PC-3 (cell line): ENCODE results near the gene SKIC8. TPM values are rescaled to one million over a fixed set of nuclear protein-coding genes. Genes with fewer than 3 reads are reported as not detected.

Source experiments
- ATAC-seq: fragments of 200-7000 bp; cut with Tn5 transposase; 2 replicates; pipeline ENCODE4 v1.9.1; 2020; ENCODE audit warnings: mild to moderate bottlenecking, moderate library complexity
- BruUV-seq: library from RNA; stranded (reverse); fragments of 400-500 nt; replicated peaks from 2 replicates; lab custom pipeline; 2021; lab: Mats Ljungman, UMichigan
- CTCF ChIA-PET: fragments of 300-600 bp; sonication (Branson Sonifier 250); formaldehyde crosslinking; loops from one replicate; lab custom pipeline; 2022; ENCODE audit warnings: antibody characterized with exemption; lab: Charles Lee
- POLR2A ChIA-PET: fragments of 300-600 bp; sonication (Branson Sonifier 250); formaldehyde crosslinking; loops from one replicate; lab custom pipeline; 2022; ENCODE audit warnings: antibody characterized with exemption; ENCODE audit not compliant: unreplicated experiment; lab: Charles Lee
- DNase-seq: peaks from one replicate; pipeline ENCODE4 v3.0.0-alpha.2; 2015
- H2AFZ ChIP-seq: fragments of 300-600 bp; sonication (generic); 2 replicates; pipeline ENCODE4 v1.6.0; 2016; ENCODE audit warnings: antibody characterized with exemption, low read length
- H3F3A ChIP-seq: fragments of 300-600 bp; sonication (generic); one replicate; pipeline ENCODE4 v1.6.0; 2017; ENCODE audit warnings: antibody characterized with exemption, low read length, control low read depth, mild to moderate bottlenecking; ENCODE audit not compliant: unreplicated experiment
- H3K27ac ChIP-seq: fragments of 300-600 bp; sonication (generic); 2 replicates; pipeline ENCODE4 v1.5.1; 2016; ENCODE audit warnings: mild to moderate bottlenecking, low read length
- H3K27me3 ChIP-seq: fragments of 300-600 bp; sonication (generic); 2 replicates; pipeline ENCODE4 v1.6.1; 2016; ENCODE audit warnings: low read length, mixed read lengths
- H3K36me3 ChIP-seq: fragments of 300-600 bp; sonication (generic); 2 replicates; pipeline ENCODE4 v1.6.1; 2016; ENCODE audit warnings: low read depth, mixed run types, low read length, mixed read lengths
- H3K4me1 ChIP-seq: fragments of 300-600 bp; sonication (generic); 2 replicates; pipeline ENCODE4 v1.5.1; 2016; ENCODE audit warnings: low read length; ENCODE audit not compliant: insufficient read depth
- H3K4me2 ChIP-seq: fragments of 300-600 bp; sonication (generic); 2 replicates; pipeline ENCODE4 v1.6.0; 2016; ENCODE audit warnings: low read length
- H3K4me3 ChIP-seq: fragments of 300-600 bp; sonication (generic); 2 replicates; pipeline ENCODE4 v1.5.1; 2016; ENCODE audit warnings: mild to moderate bottlenecking, low read length, mixed read lengths
- H3K79me2 ChIP-seq: fragments of 300-600 bp; sonication (generic); 2 replicates; pipeline ENCODE4 v1.6.1; 2017; ENCODE audit warnings: low read length, mixed read lengths
- H3K9ac ChIP-seq: fragments of 300-600 bp; sonication (generic); 2 replicates; pipeline ENCODE4 v1.6.0; 2016; ENCODE audit warnings: mild to moderate bottlenecking, low read length
- H3K9me2 ChIP-seq: fragments of 300-600 bp; sonication (generic); replicated peaks from 2 replicates; pipeline ENCODE4 v1.6.1; 2016; ENCODE audit warnings: mixed run types, low read length, mixed read lengths
- H3K9me3 ChIP-seq: fragments of 300-600 bp; sonication (generic); 2 replicates; pipeline ENCODE4 v1.6.1; 2016; ENCODE audit warnings: low read length, mixed read lengths
- H4K20me1 ChIP-seq: fragments of 300-600 bp; sonication (generic); 2 replicates; pipeline ENCODE4 v1.6.1; 2016; ENCODE audit warnings: low read length, mixed read lengths
- EZH2 ChIP-seq: fragments of 300-600 bp; sonication (generic); IDR thresholded peaks from one replicate; pipeline ENCODE4 v1.6.1; 2017; ENCODE audit warnings: antibody characterized with exemption, mild to moderate bottlenecking, low read length; ENCODE audit not compliant: unreplicated experiment
- EZH2phosphoT487 ChIP-seq: fragments of 300-600 bp; sonication (generic); IDR thresholded peaks from 2 replicates; pipeline ENCODE4 v1.6.1; 2018; ENCODE audit warnings: mild to moderate bottlenecking, antibody characterized with exemption, low read length, borderline replicate concordance
- intact Hi-C: fragments of 100-400 bp; cut with micrococcal nuclease; formaldehyde crosslinking; loops from 2 replicates; pipeline ENCODE4 v1.9.0; 2023
- total RNA-seq: library from RNA; depleted of rRNA; stranded (reverse); fragments of >200 nt; gene quantifications from 2 replicates; pipeline ENCODE4 v1.2.3, GENCODE V29; 2014
- TF ChIP-seq, protein P1 (sequence below): fragments of 300-600 bp; sonication (generic); conservative IDR thresholded peaks from 2 replicates; pipeline ENCODE4 v1.5.1; 2017; ENCODE audit warnings: antibody characterized with exemption, low read depth, mild to moderate bottlenecking, low read length

The SKIC8 gene
- total RNA-seq, 1 experiment from 2014 or later, result 56.1 TPM

DNA sequence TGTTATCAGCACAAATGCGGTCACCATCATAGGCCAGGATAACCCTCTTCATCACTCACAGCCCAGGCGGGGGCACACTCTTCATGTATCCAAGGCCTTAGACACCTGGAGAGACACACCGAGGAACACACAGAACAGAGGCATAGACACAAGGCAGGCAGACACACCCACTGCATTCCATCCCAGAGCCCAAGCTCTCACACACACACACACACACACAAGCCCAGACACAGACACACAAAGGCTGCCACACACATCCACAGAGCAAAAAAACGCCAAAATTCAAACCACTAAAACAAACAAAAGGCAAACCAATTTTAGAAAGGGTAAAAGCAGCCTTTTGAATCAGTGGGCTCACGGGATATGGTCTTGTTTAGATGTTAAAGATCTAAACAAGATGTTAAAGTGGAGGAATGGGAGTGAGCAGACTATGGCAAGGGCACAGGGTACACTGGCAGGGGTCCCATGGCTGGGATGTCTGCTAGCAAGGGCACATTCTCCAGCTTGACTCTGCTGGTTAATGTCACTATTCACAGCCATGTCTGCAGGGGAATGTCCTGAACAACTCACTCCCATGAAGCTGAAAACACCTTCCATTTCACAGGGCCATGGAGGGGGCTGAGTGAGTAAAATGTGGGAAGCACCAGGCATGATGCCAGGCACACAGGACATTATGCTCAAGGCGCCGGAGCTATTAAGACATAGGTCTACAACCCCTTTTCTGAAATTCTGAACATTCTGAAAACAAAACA lies 25.9 kb upstream of the SKIC8 start:
- Histone ChIP-seq H3K4me1 (peaks cover 20% of the 10 kb centered on the region), H3K36me3 (no peaks in the 10 kb centered on the region), H3F3A (no peaks in the 10 kb centered on the region), H3K9ac (no peak overlapping the region), H3K27ac (no peak overlapping the region), H3K27me3 (no peaks in the 10 kb centered on the region), H3K4me2 (no peak overlapping the region), H3K79me2 (no peaks in the 10 kb centered on the region), H3K9me2 (no peaks in the 10 kb centered on the region), H2AFZ (no peak overlapping the region), H4K20me1 (no peaks in the 10 kb centered on the region), H3K9me3 (no peaks in the 10 kb centered on the region), H3K4me3 (no peak overlapping the region)
- POLR2A ChIA-PET, result no interaction called here
- BruUV-seq, result no TSS peak
- intact Hi-C loops, result no loop called here
- no peak for DNase-seq
- TF ChIP-seq, protein P1, sequence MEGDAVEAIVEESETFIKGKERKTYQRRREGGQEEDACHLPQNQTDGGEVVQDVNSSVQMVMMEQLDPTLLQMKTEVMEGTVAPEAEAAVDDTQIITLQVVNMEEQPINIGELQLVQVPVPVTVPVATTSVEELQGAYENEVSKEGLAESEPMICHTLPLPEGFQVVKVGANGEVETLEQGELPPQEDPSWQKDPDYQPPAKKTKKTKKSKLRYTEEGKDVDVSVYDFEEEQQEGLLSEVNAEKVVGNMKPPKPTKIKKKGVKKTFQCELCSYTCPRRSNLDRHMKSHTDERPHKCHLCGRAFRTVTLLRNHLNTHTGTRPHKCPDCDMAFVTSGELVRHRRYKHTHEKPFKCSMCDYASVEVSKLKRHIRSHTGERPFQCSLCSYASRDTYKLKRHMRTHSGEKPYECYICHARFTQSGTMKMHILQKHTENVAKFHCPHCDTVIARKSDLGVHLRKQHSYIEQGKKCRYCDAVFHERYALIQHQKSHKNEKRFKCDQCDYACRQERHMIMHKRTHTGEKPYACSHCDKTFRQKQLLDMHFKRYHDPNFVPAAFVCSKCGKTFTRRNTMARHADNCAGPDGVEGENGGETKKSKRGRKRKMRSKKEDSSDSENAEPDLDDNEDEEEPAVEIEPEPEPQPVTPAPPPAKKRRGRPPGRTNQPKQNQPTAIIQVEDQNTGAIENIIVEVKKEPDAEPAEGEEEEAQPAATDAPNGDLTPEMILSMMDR, result no peak
- TF ChIP-seq EZH2 (no peak), EZH2phosphoT487 (no peak)
- CTCF ChIA-PET, result no interaction called here
- no peak for ATAC-seq

DNA sequence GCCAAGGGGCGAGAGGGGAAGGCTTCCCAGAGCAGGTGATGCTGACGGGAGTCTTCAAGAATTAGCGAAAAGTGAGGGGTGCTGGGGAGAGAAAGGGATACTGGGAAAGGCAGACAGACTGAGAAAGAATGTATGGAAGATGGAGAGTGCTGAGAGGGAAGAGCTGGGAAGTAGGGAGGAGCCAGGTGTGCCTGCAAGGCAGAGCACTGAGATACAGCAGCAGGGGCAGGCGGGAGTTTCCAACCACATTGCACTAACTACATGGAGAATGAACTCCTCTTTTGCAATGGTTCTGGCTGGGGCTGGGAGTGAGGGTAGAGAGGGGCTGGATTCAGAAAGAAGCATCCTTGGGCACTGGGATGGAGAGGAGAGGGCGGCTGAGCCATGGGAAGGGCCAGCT lies 24.7 kb upstream of the SKIC8 start:
- no peak overlapping the region for H3K4me3 ChIP-seq
- H3K9ac ChIP-seq, result no peak overlapping the region
- H3K9me3 ChIP-seq, result no peaks in the 10 kb centered on the region
- TF ChIP-seq, protein P1, result no peak
- TF ChIP-seq EZH2 (no peak), EZH2phosphoT487 (no peak)
- no peaks in the 10 kb centered on the region for H3K9me2 ChIP-seq
- H3K79me2 ChIP-seq, result no peaks in the 10 kb centered on the region
- H2AFZ ChIP-seq, result no peak overlapping the region
- ATAC-seq, result no peak
- H4K20me1 ChIP-seq, result no peaks in the 10 kb centered on the region
- POLR2A ChIA-PET, result no interaction called here
- intact Hi-C loops, result no loop called here
- H3K4me1 ChIP-seq, result peaks cover 13% of the 10 kb centered on the region
- BruUV-seq, result no TSS peak
- no peak for DNase-seq
- CTCF ChIA-PET, result no interaction called here
- H3K27me3 ChIP-seq, result no peaks in the 10 kb centered on the region
- no peaks in the 10 kb centered on the region for H3K36me3 ChIP-seq
- no peak overlapping the region for H3K4me2 ChIP-seq
- H3K27ac ChIP-seq, result no peak overlapping the region
- no peaks in the 10 kb centered on the region for H3F3A ChIP-seq

DNA sequence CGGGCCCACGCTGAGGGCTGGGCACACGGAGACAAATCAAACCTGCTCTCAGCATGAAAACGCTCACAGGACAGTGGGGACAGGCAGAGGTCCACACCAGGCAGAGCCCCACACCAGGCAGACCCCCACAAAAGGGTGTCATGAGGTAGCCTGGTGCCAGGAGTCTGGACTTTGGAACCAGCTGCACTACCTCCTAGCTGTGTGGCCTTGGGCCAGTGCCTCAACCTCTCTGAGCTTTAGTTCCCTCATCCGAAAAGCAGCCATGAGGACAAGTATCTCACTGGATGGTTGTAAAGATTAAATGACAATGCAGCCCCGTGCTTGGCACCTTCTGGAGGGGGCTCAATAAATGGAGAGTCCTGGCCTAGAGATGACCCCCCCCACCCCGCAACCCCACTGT lies 24.3 kb upstream of the SKIC8 start:
- Histone ChIP-seq H3K27ac (no peak overlapping the region), H3K36me3 (no peaks in the 10 kb centered on the region), H3K9me3 (no peaks in the 10 kb centered on the region), H3K4me1 (peaks cover 13% of the 10 kb centered on the region), H3K4me2 (no peak overlapping the region), H3K9me2 (no peaks in the 10 kb centered on the region), H3K4me3 (no peak overlapping the region), H3K9ac (no peak overlapping the region), H3K27me3 (no peaks in the 10 kb centered on the region), H3K79me2 (no peaks in the 10 kb centered on the region), H2AFZ (no peak overlapping the region), H4K20me1 (no peaks in the 10 kb centered on the region), H3F3A (no peaks in the 10 kb centered on the region)
- no peak for DNase-seq
- CTCF ChIA-PET, result no interaction called here
- POLR2A ChIA-PET, result no interaction called here
- no TSS peak for BruUV-seq
- TF ChIP-seq, protein P1, result no peak
- TF ChIP-seq EZH2, result no peak
- no peak for TF ChIP-seq EZH2phosphoT487
- ATAC-seq, result no peak
- intact Hi-C loops, result no loop called here
